H1 (cell line): ENCODE data around the gene SCN2B. TPM values are rescaled to one million over a fixed set of nuclear protein-coding genes. Genes with fewer than 3 reads are reported as not detected.
A peak's percentile ranks its signal among the peaks of the same experiment; 100 is the strongest.

Experiments used
- CTCF ChIA-PET: fragments of 300-600 bp; sonication (Branson Sonifier 250); formaldehyde crosslinking; loops from one replicate; lab custom pipeline; 2021; ENCODE audit not compliant: partially characterized antibody; lab: Charles Lee
- POLR2A ChIA-PET: fragments of 300-600 bp; sonication (Branson Sonifier 250); formaldehyde crosslinking; loops from one replicate; lab custom pipeline; 2021; ENCODE audit warnings: inconsistent platforms; ENCODE audit not compliant: partially characterized antibody; lab: Charles Lee
- DNase-seq, 2 experiments: peaks; one replicate each; pipeline versions ENCODE4 v3.0.0 to v3.0.0-alpha.2; 2010 to 2022; ENCODE audit warnings: low spot score in 2 of 2, low read depth in 1 of 2, mixed read lengths in 1 of 2
- FAIRE-seq: peaks from 2 replicates; lab custom pipeline; 2011; peaks lifted over from hg19 to GRCh38; lab: Jason Lieb, UNC
- H2AFZ ChIP-seq: 2 replicates; pipeline ENCODE4 v1.8.1; 2012; ENCODE audit warnings: low read length, inconsistent platforms
- H2AK5ac ChIP-seq: 2 replicates; pipeline ENCODE4 v1.6.1; 2013; ENCODE audit warnings: low read depth, low read length
- H2BK120ac ChIP-seq: replicated peaks from 2 replicates; pipeline ENCODE3; 2013; ENCODE audit warnings: low read depth, low read length, inconsistent platforms
- H2BK12ac ChIP-seq: 2 replicates; pipeline ENCODE4 v1.6.1; 2013; ENCODE audit warnings: low read depth, low read length
- H2BK15ac ChIP-seq: 2 replicates; pipeline ENCODE4 v1.6.1; 2013; ENCODE audit warnings: low read length
- H2BK20ac ChIP-seq: 2 replicates; pipeline ENCODE4 v1.6.1; 2013; ENCODE audit warnings: low read length
- H2BK5ac ChIP-seq: 2 replicates; pipeline ENCODE4 v1.6.1; 2013; ENCODE audit warnings: low read depth, low read length
- H3K14ac ChIP-seq: 2 replicates; pipeline ENCODE4 v1.6.1; 2013; ENCODE audit warnings: inconsistent platforms; ENCODE audit not compliant: insufficient read length
- H3K18ac ChIP-seq: 2 replicates; pipeline ENCODE4 v1.6.1; 2013; ENCODE audit warnings: low read length; ENCODE audit errors: extremely low read depth
- H3K23ac ChIP-seq: 2 replicates; pipeline ENCODE4 v1.6.1; 2013; ENCODE audit warnings: inconsistent platforms; ENCODE audit not compliant: insufficient read length
- H3K23me2 ChIP-seq: 2 replicates; pipeline ENCODE4 v1.6.1; 2013; ENCODE audit warnings: low read depth, low read length
- H3K27ac ChIP-seq: 2 replicates; pipeline ENCODE4 v1.6.1; 2011; ENCODE audit warnings: low read depth, low read length, inconsistent platforms
- H3K27me3 ChIP-seq, 4 experiments: replicated peaks in 1 of 4; 1 replicate in 1 of 4; 2 replicates in 3 of 4; pipeline versions ENCODE4 v1.6.1 to v1.8.1; 2011 to 2013; ENCODE audit warnings: low read length in 3 of 4, mild to moderate bottlenecking in 3 of 4, inconsistent platforms in 2 of 4, mixed read lengths in 2 of 4, moderate library complexity in 1 of 4; ENCODE audit not compliant: control insufficient read depth in 3 of 4, insufficient read depth in 3 of 4; ENCODE audit errors: extremely low read depth in 1 of 4
- H3K36me3 ChIP-seq, 4 experiments: 2 replicates each; pipeline versions ENCODE4 v1.6.1 to v1.8.1; 2011 to 2013; ENCODE audit warnings: mild to moderate bottlenecking in 4 of 4, low read length in 3 of 4, moderate library complexity in 2 of 4, control low read depth in 1 of 4, inconsistent platforms in 1 of 4; ENCODE audit not compliant: insufficient read depth in 4 of 4, control insufficient read depth in 2 of 4
- H3K4ac ChIP-seq: replicated peaks from 2 replicates; pipeline ENCODE3; 2013; ENCODE audit warnings: low read length, low read depth, mixed read lengths, inconsistent platforms; ENCODE audit not compliant: insufficient read length
- H3K4me1 ChIP-seq, 4 experiments: replicated peaks in 1 of 4; 1 replicate in 1 of 4; 2 replicates in 3 of 4; pipeline versions ENCODE4 v1.6.1 to v1.8.1; 2011 to 2013; ENCODE audit warnings: low read length in 3 of 4, inconsistent platforms in 2 of 4, mixed read lengths in 1 of 4; ENCODE audit not compliant: insufficient read depth in 4 of 4, control insufficient read depth in 3 of 4
- H3K4me2 ChIP-seq, 2 experiments: 2 replicates each; pipeline versions ENCODE4 v1.6.1 to v1.8.1; 2011 to 2013; ENCODE audit warnings: low read depth in 2 of 2, low read length in 2 of 2, control low read depth in 1 of 2, inconsistent platforms in 1 of 2, mild to moderate bottlenecking in 1 of 2; ENCODE audit not compliant: insufficient read depth in 1 of 2
- H3K4me3 ChIP-seq, 4 experiments: fragments of 200-600, 300-600 bp in 1 of 4; sonication (generic), shearing (Covaris generic), sonication (Bioruptor Twin) in 1 of 4; 2 replicates each; pipeline versions ENCODE4 v1.5.1 to v1.8.1; 2011 to 2016; ENCODE audit warnings: low read length in 4 of 4, low read depth in 3 of 4, control low read depth in 2 of 4, inconsistent platforms in 2 of 4, mild to moderate bottlenecking in 2 of 4, mixed read lengths in 1 of 4, moderate library complexity in 1 of 4; ENCODE audit not compliant: insufficient read depth in 2 of 4; ENCODE audit errors: extremely low read depth in 1 of 4
- H3K56ac ChIP-seq: replicated peaks from 2 replicates; pipeline ENCODE3; 2013; ENCODE audit warnings: low read depth, mild to moderate bottlenecking, mixed read lengths, low read length, inconsistent platforms; ENCODE audit not compliant: insufficient read length
- H3K79me1 ChIP-seq: 2 replicates; pipeline ENCODE4 v1.6.1; 2013; ENCODE audit warnings: low read depth, low read length, control low read depth
- H3K79me2 ChIP-seq, 2 experiments: 2 replicates each; pipeline versions ENCODE4 v1.6.1 to v1.8.1; 2012 to 2013; ENCODE audit warnings: low read length in 2 of 2, mild to moderate bottlenecking in 2 of 2, inconsistent platforms in 1 of 2; ENCODE audit not compliant: insufficient read depth in 2 of 2, control insufficient read depth in 1 of 2
- H3K9ac ChIP-seq, 4 experiments: replicated peaks in 1 of 4; 1 replicate in 1 of 4; 2 replicates in 3 of 4; pipeline versions ENCODE4 v1.6.1 to v1.8.1; 2011 to 2013; ENCODE audit warnings: low read depth in 3 of 4, low read length in 3 of 4, control low read depth in 2 of 4, mild to moderate bottlenecking in 2 of 4, moderate library complexity in 2 of 4, inconsistent platforms in 1 of 4; ENCODE audit errors: extremely low read depth in 1 of 4
- H3K9me3 ChIP-seq, 2 experiments: 2 replicates each; pipeline versions ENCODE4 v1.6.1 to v1.8.1; 2012 to 2013; ENCODE audit warnings: mild to moderate bottlenecking in 2 of 2, moderate library complexity in 2 of 2, control low read depth in 1 of 2, inconsistent platforms in 1 of 2, low read depth in 1 of 2, low read length in 1 of 2, mixed read lengths in 1 of 2; ENCODE audit not compliant: insufficient read depth in 2 of 2
- H4K20me1 ChIP-seq, 2 experiments: replicated peaks in 1 of 2; 2 replicates each; pipeline versions ENCODE3 to v1.8.1; 2011 to 2013; ENCODE audit warnings: inconsistent platforms in 2 of 2, low read length in 2 of 2, mild to moderate bottlenecking in 1 of 2; ENCODE audit not compliant: insufficient read depth in 2 of 2, control insufficient read depth in 1 of 2
- H4K5ac ChIP-seq: 2 replicates; pipeline ENCODE4 v1.6.1; 2013; ENCODE audit warnings: low read length, low read depth, mixed read lengths, inconsistent platforms; ENCODE audit not compliant: insufficient read length
- H4K8ac ChIP-seq: 2 replicates; pipeline ENCODE4 v1.8.0; 2013; ENCODE audit warnings: mild to moderate bottlenecking, moderate library complexity, low read length, inconsistent platforms; ENCODE audit not compliant: insufficient read depth; ENCODE audit errors: extremely low read depth
- H4K91ac ChIP-seq: replicated peaks from 2 replicates; pipeline ENCODE3; 2013; ENCODE audit warnings: low read length, mixed read lengths, inconsistent platforms; ENCODE audit not compliant: insufficient read length
- BRCA1 ChIP-seq: IDR thresholded peaks from 2 replicates; pipeline ENCODE4 v1.6.1; 2012; ENCODE audit warnings: low read depth, low read length, improper control_type of control experiment
- CTBP2 ChIP-seq: IDR thresholded peaks from 2 replicates; pipeline ENCODE4 v1.7.0; 2011; ENCODE audit warnings: borderline replicate concordance, mild to moderate bottlenecking, moderate library complexity, mixed read lengths, low read length; ENCODE audit not compliant: insufficient read depth, insufficient read length
- EZH2 ChIP-seq: fragments of 200-600 bp; sonication (generic); IDR thresholded peaks from 2 replicates; pipeline ENCODE4 v1.7.1; 2012; ENCODE audit warnings: low read depth, mild to moderate bottlenecking, moderate library complexity, low read length, inconsistent platforms; ENCODE audit not compliant: severe bottlenecking
- JUN ChIP-seq: IDR thresholded peaks from 2 replicates; pipeline ENCODE4 v1.6.1; 2011; ENCODE audit warnings: low read depth, mild to moderate bottlenecking, improper control_type of control experiment, low read length
- KDM4A ChIP-seq: IDR thresholded peaks from one replicate; pipeline ENCODE4 v1.7.1; 2012; ENCODE audit warnings: low read depth, mild to moderate bottlenecking, moderate library complexity, low read length, inconsistent platforms; ENCODE audit not compliant: severe bottlenecking
- NANOG ChIP-seq: IDR thresholded peaks from 2 replicates; pipeline ENCODE4 v1.6.1; 2011; ENCODE audit warnings: low read length, low read depth, mild to moderate bottlenecking, inconsistent platforms; ENCODE audit not compliant: insufficient read depth, poor library complexity, severe bottlenecking
- NRF1 ChIP-seq: IDR thresholded peaks from 2 replicates; pipeline ENCODE4 v1.6.1; 2011; ENCODE audit warnings: mild to moderate bottlenecking, low read depth, low read length, improper control_type of control experiment
- POLR2A ChIP-seq, 2 experiments: IDR thresholded peaks; 1 replicate in 1 of 2; 2 replicates in 1 of 2; pipeline ENCODE4 v1.6.1; 2011; ENCODE audit warnings: low read depth in 2 of 2, low read length in 2 of 2, mild to moderate bottlenecking in 2 of 2; ENCODE audit errors: control extremely low read depth in 1 of 2
- RBBP5 ChIP-seq: IDR thresholded peaks from 2 replicates; pipeline ENCODE4 v1.7.1; 2012; ENCODE audit warnings: low read depth, mild to moderate bottlenecking, inconsistent platforms, low read length, moderate library complexity, borderline replicate concordance
- RXRA ChIP-seq: IDR thresholded peaks from 2 replicates; pipeline ENCODE4 v1.6.1; 2011; ENCODE audit warnings: low read depth, mild to moderate bottlenecking, low read length, moderate library complexity; ENCODE audit not compliant: insufficient read depth
- SUZ12 ChIP-seq: fragments of 200-600 bp; sonication (generic); IDR thresholded peaks from 2 replicates; pipeline ENCODE4 v1.6.1; 2012; ENCODE audit warnings: mild to moderate bottlenecking, inconsistent platforms, low read length, moderate library complexity, mixed read lengths
- WGBS, 2 experiments: shearing (Covaris generic) in 1 of 2; methylation state at CpG; one replicate each; pipeline versions ENCODE4 v1.1.6 to v1.1.7; 2013 to 2015; ENCODE audit warnings: low lambda C conversion rate in 2 of 2, mixed read lengths in 2 of 2, inconsistent platforms in 1 of 2, low coverage in 1 of 2, missing lambda C conversion rate in 1 of 2; ENCODE audit not compliant: insufficient replicate concordance in 2 of 2, insufficient coverage in 1 of 2, insufficient read length in 1 of 2; ENCODE audit errors: extremely low coverage in 1 of 2, missing lambda C conversion rate in 1 of 2; 5-methylcytosine and 5-hydroxymethylcytosine counted together
- polyA plus RNA-seq, 7 experiments: library from polyadenylated mRNA; depleted of rRNA in 3 of 7; stranded (reverse) in 5 of 7; unstranded in 2 of 7; fragments of >200 nt in 5 of 7; fragments of 200-250 nt in 2 of 7; gene quantifications; 1 replicate in 5 of 7; 2 replicates in 1 of 7; 4 replicates in 1 of 7; pipeline versions ENCODE4 v1.2.1 to v1.2.3, GENCODE V29; 2011 to 2013; ENCODE audit warnings: missing spikeins in 2 of 7, mixed read lengths in 2 of 7
- total RNA-seq: library from RNA; stranded (reverse); fragmentation: NEBNext Ultra II Directional; extraction: Animal tissue kit (Norgen Biotek cat#: 25700); gene quantifications from 2 replicates; pipeline ENCODE4 v1.2.1, GENCODE V29; 2021

SCN2B gene
- total and polyA plus RNA-seq, 2 of the 8 experiments (the other 6 are each of a cell fraction or from before 2014, with no cell fraction given): 0.14 to 0.24 TPM

DNA sequence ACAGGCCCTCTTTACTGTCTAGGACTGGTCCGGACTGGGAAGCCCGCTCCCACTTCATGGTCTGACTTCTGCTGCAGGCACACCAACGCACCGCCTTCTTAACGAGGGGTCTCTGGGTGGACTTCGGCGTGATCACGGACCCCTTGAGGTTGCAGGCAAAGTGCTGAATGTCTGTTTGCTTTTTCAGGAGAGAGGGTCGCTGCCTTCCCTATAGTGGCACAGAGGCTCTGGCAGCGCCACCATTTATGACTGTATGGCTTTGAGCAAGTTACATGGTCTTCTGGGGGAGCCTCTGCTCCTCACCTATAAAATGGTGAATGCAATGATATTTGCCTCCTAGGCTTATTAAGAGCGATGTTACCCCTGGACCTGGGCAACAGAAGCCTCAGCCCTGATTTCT lies 22.5 kb downstream of the SCN2B start:
- Histone ChIP-seq H3K4me2 (peak overlapping the region; percentile 91 to 98), H2BK5ac (no peak overlapping the region)
- CTCF ChIA-PET: interaction anchor here (7.4 to 12.7 kb wide), 2 partner anchors 17 kb away, joined by 170 to 245 read pairs; no protein-coding TSS in a partner anchor

More for the DNA sequence above, 22.5 kb downstream of the SCN2B start:
- Histone ChIP-seq H3K56ac (no peak overlapping the region), H2BK12ac (peak overlapping the region; percentile 75; the same call in 1 of the 2 replicates), H3K14ac (no peak overlapping the region), H4K5ac (no peak overlapping the region), H3K4me3 (peak overlapping the region; percentile 68 to 96 (median 77); a peak in 5 of 8 replicates), H2AFZ (0 out of 2 replicates have a peak overlapping the region, but pooled peaks have one; percentile 21), H4K20me1 (no peaks in the 10 kb centered on the region), H3K4me1 (peaks cover 4 to 65% (median 48%) of the 10 kb centered on the region in 4 experiments), H3K9ac (no peak overlapping the region), H3K23me2 (peaks cover 27% of the 10 kb centered on the region), H4K91ac (peak overlapping the region; percentile 68), H2BK20ac (peak overlapping the region; percentile 11; the same call in 1 of the 2 replicates), H3K4ac (no peak overlapping the region)
- 55% methylated on average over 11 of the region's 11 CpGs; no CpG with 5 or more reads in 1 of the 2 experiments for WGBS, 2 experiments
- TF ChIP-seq BRCA1: no peak
- TF ChIP-seq NANOG: no peak
- TF ChIP-seq EZH2: peak; percentile 40
- no peak for TF ChIP-seq RBBP5
- TF ChIP-seq JUN: no peak
- peak; percentile 48; the same call in 1 of the 2 replicates for TF ChIP-seq SUZ12
- no peak for TF ChIP-seq POLR2A (IDR thresholded peaks at IDR 0.05; ENCODE audit: control extremely low read depth in 1 of 2, low read depth in 2 of 2, low read length in 2 of 2)
- TF ChIP-seq CTBP2: no peak
- TF ChIP-seq KDM4A: no peak
- no peak for TF ChIP-seq RXRA
- no peak for TF ChIP-seq NRF1
- TF ChIP-seq, all 59 proteins: peak for 2
- H2AK5ac ChIP-seq: no peak overlapping the region; the same call in 1 of the 2 replicates
- no peaks in the 10 kb centered on the region for H3K36me3 ChIP-seq
- H3K79me2 ChIP-seq: no peaks in the 10 kb centered on the region
- H3K27me3 ChIP-seq: peaks cover 34 to 88% (median 83%) of the 10 kb centered on the region in 4 experiments
- H3K9me3 ChIP-seq: no peaks in the 10 kb centered on the region
- H2BK15ac ChIP-seq: peak overlapping the region; percentile 97; the same call in 1 of the 2 replicates
- no peak overlapping the region for H2BK120ac ChIP-seq
- no peak for FAIRE-seq
- peak overlapping the region; percentile 89 for H3K18ac ChIP-seq
- no peaks in the 10 kb centered on the region for H3K79me1 ChIP-seq
- H3K23ac ChIP-seq: no peak overlapping the region
- peak overlapping the region; percentile 9; the same call in 1 of the 2 replicates for H4K8ac ChIP-seq
- H3K27ac ChIP-seq: no peak overlapping the region
- POLR2A ChIA-PET: interaction anchor here (3.3 kb wide), 1 partner anchor 18 kb away, joined by 16 read pairs; no protein-coding TSS in a partner anchor
- DNase-seq: no peak
